Calu3 (cell line): ENCODE measurements around the gene TAL1. TPM values are rescaled to one million over a fixed set of nuclear protein-coding genes. Genes with fewer than 3 reads are reported as not detected.

Experiments used
- BruUV-seq: library from RNA; stranded (reverse); fragments of 400-500 nt; replicated peaks from 2 replicates; lab custom pipeline; 2021; lab: Mats Ljungman, UMichigan
- CTCF ChIA-PET: fragments of 300-600 bp; sonication (Branson Sonifier 250); formaldehyde crosslinking; loops from one replicate; lab custom pipeline; 2022; ENCODE audit warnings: antibody characterized with exemption; lab: Charles Lee
- DNase-seq: peaks from one replicate; pipeline ENCODE4 v3.0.0; 2022
- H3K27ac Mint-ChIP-seq: one replicate; pipeline ENCODE4 v1.8.0; 2022; ENCODE audit warnings: mixed read lengths; ENCODE audit not compliant: unreplicated experiment
- H3K27me3 Mint-ChIP-seq: one replicate; pipeline ENCODE4 v1.8.0; 2022; ENCODE audit warnings: mixed read lengths; ENCODE audit not compliant: unreplicated experiment
- H3K36me3 Mint-ChIP-seq: one replicate; pipeline ENCODE4 v1.8.0; 2022; ENCODE audit warnings: mild to moderate bottlenecking, moderate library complexity, mixed read lengths; ENCODE audit not compliant: insufficient read depth, unreplicated experiment
- H3K4me1 Mint-ChIP-seq: one replicate; pipeline ENCODE4 v1.8.0; 2022; ENCODE audit warnings: mild to moderate bottlenecking, low read depth, mixed read lengths; ENCODE audit not compliant: unreplicated experiment
- H3K4me3 Mint-ChIP-seq: one replicate; pipeline ENCODE4 v1.8.0; 2022; ENCODE audit warnings: mild to moderate bottlenecking, low read depth, moderate library complexity, mixed read lengths; ENCODE audit not compliant: unreplicated experiment
- H3K9me3 Mint-ChIP-seq: one replicate; pipeline ENCODE4 v1.8.0; 2022; ENCODE audit warnings: low read depth, mixed read lengths; ENCODE audit not compliant: unreplicated experiment
- intact Hi-C: fragments of 100-400 bp; cut with micrococcal nuclease; formaldehyde crosslinking; loops from one replicate; pipeline ENCODE4 v1.10.0; 2022; ENCODE audit not compliant: unreplicated experiment
- total RNA-seq: library from RNA; stranded (reverse); gene quantifications from 2 replicates; pipeline ENCODE4 v1.2.3, GENCODE V29; 2022
- TF ChIP-seq, protein P1 (sequence below): fragments of 200-600 bp; IDR thresholded peaks from one replicate; pipeline ENCODE4 v1.8.0; 2022; ENCODE audit warnings: antibody characterized with exemption; ENCODE audit not compliant: unreplicated experiment

TAL1 gene
- total RNA-seq, 1 experiment from 2014 or later: not detected

GRCh38 chr1:47174656-47175020 lies 57.4 kb downstream of the TAL1 start:
- no peaks in the 10 kb centered on the region for H3K27me3 Mint-ChIP-seq
- no peak overlapping the region for H3K27ac Mint-ChIP-seq
- TF ChIP-seq, protein P1, sequence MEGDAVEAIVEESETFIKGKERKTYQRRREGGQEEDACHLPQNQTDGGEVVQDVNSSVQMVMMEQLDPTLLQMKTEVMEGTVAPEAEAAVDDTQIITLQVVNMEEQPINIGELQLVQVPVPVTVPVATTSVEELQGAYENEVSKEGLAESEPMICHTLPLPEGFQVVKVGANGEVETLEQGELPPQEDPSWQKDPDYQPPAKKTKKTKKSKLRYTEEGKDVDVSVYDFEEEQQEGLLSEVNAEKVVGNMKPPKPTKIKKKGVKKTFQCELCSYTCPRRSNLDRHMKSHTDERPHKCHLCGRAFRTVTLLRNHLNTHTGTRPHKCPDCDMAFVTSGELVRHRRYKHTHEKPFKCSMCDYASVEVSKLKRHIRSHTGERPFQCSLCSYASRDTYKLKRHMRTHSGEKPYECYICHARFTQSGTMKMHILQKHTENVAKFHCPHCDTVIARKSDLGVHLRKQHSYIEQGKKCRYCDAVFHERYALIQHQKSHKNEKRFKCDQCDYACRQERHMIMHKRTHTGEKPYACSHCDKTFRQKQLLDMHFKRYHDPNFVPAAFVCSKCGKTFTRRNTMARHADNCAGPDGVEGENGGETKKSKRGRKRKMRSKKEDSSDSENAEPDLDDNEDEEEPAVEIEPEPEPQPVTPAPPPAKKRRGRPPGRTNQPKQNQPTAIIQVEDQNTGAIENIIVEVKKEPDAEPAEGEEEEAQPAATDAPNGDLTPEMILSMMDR: no peak
- DNase-seq: no peak
- H3K4me1 Mint-ChIP-seq: peaks cover 27% of the 10 kb centered on the region
- no peaks in the 10 kb centered on the region for H3K9me3 Mint-ChIP-seq
- peaks cover 9% of the 10 kb centered on the region for H3K36me3 Mint-ChIP-seq
- CTCF ChIA-PET: interaction anchor here (0.6 to 1.1 kb wide), 4 partner anchors 10 to 732 kb away, joined by 3 to 4 read pairs (median 4); partner anchors contain the start of gene PDZK1IP1
- H3K4me3 Mint-ChIP-seq: no peak overlapping the region
- BruUV-seq: no TSS peak
- intact Hi-C loops: loop anchor here (5.0 to 10.0 kb wide), 3 partner anchors 67 to 430 kb away; no protein-coding TSS in a partner anchor

DNA sequence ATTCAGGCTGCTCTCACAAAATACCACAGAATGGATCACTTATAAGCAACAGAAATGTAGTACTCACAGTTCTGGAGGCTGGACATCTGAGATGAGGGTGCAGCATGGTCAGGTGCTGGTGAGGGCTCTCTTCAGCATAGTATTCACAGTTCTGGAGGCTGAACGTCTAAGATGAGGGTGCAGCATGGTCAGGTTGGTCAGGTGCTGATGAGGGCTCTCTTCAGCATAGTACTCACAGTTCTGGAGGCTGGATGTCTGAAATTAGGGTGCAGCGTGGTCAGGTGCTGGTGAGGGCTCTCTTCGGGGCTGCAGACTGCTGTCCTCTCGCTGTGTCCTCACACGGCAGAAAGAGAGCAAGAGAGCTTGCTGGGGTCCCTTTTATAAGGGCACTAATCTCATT lies 59.2 kb downstream of the TAL1 start:
- H3K27ac Mint-ChIP-seq: no peak overlapping the region
- intact Hi-C loops: loop anchor here (5.0 to 10.0 kb wide), 2 partner anchors 295 to 428 kb away; no protein-coding TSS in a partner anchor
- TF ChIP-seq, protein P1: no peak
- H3K27me3 Mint-ChIP-seq: peaks cover 18% of the 10 kb centered on the region
- BruUV-seq: no TSS peak
- no peak overlapping the region for H3K4me3 Mint-ChIP-seq
- H3K4me1 Mint-ChIP-seq: peaks cover 12% of the 10 kb centered on the region
- CTCF ChIA-PET: no interaction called here
- no peaks in the 10 kb centered on the region for H3K36me3 Mint-ChIP-seq
- no peak for DNase-seq
- H3K9me3 Mint-ChIP-seq: peaks cover 3% of the 10 kb centered on the region

Other genes with a start within 250 kb of the TAL1 start
- gene CYP4X1, start 208.6 kb downstream of the TAL1 start, total RNA-seq: 0.21 and 0.27 TPM in 2 replicates
- not detected in 2 replicates for gene CYP4Z1, start 165.0 kb downstream of the TAL1 start, total RNA-seq
- not detected in 2 replicates for gene CYP4A22, start 94.8 kb downstream of the TAL1 start, total RNA-seq
- gene PDZK1IP1, start 42.2 kb downstream of the TAL1 start, total RNA-seq: 231 and 327 TPM in 2 replicates
- gene STIL, start 81.9 kb upstream of the TAL1 start, total RNA-seq: 52.5 and 62.4 TPM in 2 replicates
- gene CMPK1, start 101.6 kb upstream of the TAL1 start, total RNA-seq: 162 and 170 TPM in 2 replicates
- gene FOXE3, start 184.1 kb upstream of the TAL1 start, total RNA-seq: not detected in 2 replicates
- 0.68 and 0.78 TPM in 2 replicates for gene FOXD2, start 205.8 kb upstream of the TAL1 start, total RNA-seq